DMS53 treated with DMSO at 0.1 percent for 48 hours (cell line): ENCODE measurements around the gene ERCC2.

Experiments
- DNase-seq: peaks from one replicate; lab custom pipeline; 2025; ENCODE audit not compliant: unreplicated experiment; lab: John Stamatoyannopoulos, UW

Gene ERCC2

DNA sequence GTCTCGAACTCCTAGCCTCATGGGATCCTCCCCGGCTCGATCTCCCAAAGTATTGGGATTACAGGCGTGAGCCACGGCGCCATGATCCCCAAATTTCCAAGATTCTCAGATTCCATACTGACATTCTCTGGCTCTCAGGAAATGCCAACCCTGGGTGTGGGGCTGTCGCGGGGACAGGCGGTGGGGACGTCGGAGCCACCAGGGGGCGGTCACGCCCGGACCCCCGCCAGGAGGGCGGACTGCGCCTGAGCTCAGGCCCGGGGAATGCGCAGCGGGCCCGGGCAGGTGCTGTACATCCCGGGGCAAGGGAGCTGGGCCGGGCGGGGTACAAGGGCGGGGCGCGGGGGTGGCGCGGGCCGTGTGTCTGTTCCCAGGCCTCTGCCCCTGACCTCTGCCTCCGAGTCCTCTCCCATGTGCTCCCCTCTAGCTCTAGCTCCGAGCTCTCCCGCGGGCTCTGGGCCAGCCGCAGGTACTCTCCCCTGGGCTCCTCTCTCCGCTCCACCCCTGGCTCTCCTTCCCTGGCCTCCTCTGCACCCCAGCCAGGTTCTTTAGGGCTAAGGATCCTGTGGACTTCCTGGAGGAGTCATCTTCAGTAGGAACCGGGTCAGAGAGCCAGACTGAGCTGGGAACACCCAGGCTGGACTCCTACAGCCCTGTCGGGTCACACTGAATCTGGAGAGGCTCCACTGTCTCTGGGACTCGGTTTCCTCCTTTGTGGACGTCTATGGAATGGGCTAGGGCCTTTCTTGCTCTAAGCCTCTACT lies 32.1 kb upstream of the ERCC2 start:
- no peak for DNase-seq

DNA sequence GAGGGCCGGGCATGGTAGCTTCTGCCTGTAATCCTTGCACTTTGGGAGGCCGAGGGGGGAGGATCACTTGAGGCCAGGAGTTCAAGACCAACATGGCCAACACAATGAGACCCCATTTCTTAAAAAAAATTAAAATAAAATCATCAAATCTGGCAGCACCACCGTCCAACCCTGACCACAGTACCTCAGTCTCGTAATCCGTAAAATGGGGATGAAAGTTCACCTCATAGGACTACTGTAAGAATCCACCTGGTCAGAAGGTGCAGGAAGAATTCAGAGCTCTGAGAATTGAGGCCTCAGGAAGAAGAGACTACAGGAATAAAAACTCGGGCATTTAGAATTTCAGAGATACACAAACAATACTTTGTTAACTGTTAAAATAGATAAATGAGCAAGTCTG lies 31.4 kb upstream of the ERCC2 start:
- DNase-seq: no peak

DNA sequence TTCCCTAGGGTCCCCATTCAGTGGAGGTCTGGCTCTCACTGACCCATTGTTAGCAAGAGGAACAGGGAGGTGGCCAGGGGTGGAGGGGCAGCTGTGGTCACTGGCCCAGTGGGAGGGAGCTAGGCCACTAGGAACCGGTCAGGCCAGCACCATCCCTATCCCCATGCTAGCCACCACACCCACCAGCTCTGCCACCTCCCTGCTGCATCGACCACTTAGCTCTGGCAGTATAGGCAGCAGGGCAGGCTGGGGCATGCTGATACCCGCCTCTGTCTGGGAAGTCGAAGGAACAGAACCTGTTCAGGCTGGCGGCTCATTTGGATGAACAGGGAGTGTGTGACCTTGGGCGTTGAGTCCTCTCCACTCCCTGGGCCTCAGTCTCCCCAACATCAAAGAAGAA lies 29.8 kb upstream of the ERCC2 start:
- no peak for DNase-seq

DNA sequence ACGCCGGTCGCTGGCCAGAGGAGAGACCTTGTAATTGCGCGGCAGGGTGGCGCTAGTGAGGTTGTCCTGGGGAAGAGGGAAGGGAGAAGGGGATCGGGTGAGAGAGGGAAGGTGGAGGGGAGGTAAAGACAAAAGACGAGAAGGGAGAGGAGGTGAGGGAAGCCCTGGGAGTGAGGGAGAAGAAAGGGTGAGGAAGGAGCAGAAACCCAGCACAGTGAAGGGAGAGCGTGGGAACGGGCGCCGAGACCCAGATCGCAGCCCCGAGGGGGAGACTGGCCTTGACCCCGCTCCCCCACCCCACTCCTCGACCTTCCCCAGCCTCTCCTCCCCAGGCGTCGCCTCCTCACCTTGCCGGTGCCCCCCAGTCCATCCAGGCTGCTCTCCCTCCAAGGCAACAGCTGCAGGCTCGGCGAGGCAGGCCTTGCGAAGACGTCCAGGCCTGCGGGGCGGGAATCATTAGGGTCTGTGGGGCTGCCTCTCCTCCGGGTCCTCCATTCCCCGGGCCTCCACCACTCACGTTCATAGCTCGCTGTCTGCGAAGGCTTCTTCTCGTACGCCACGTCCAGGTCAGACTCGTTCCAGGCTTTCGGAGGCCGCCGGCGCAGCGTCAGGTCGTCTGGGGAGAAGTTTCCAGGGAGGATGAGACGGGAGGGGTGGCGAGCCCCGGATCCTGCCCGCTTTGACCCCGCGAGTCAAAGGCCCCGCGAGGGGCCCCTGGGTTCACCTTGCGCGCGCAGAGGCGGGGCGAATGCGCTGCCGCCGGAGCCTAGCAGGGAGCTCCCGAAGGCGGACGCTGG lies 25.6 kb upstream of the ERCC2 start:
- DNase-seq: no peak

DNA sequence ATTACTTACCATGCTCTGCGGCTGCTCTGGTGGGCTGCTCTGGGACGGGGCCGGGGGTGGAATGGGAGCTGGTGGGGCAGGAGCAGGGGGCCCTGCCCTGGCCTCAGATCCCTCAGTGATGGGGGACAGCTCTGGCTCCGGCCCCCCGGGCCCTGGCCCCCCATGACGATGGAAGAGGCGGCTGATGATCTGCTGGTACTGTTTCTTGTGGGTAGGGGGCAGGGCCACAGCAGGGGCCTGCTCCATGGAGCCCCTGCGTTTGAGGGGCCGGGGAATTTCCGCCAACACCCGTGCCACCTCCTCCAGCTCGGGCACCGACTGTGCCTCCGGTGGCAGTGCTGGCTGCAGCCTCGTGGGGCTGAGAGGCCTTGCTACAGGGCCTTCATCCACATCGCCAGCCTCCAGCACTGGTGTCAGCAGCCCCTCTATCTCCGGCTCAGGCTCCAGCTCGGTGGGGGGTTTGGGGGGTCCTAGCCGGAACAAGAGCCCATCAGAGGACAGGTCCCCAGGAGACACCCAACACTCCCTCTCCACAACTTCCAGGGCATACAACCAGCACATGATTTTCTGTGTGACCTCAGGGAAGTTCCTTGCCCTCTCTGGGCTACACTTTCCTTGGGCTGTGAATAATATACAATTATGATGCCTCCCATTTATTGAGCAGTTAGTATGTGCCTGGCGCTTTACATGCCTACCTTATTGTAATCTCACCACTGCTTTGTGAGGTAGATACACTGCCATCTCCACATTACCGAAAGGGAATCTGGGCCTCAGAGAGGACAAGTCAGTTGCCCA lies 21.7 kb upstream of the ERCC2 start:
- no peak for DNase-seq

DNA sequence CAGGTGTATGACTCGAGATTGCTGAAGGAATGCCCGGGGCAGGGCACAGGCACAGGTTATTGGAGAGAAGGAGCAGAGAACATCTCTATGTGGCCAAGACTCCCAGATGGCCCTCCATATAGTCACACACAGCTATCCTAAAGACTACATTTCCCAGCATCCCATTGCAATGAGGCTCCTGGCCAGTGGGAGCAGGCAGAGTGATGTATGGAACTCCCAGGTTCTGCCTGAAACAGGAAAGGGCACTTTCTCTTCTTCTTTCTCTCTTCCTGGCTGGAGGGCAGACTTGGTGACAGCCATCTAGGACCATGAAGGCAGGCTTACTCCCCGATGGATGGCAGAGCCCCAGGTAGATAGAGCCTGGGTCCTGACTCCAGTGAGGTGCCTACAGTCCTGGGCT lies 21.0 kb upstream of the ERCC2 start:
- no peak for DNase-seq

DNA sequence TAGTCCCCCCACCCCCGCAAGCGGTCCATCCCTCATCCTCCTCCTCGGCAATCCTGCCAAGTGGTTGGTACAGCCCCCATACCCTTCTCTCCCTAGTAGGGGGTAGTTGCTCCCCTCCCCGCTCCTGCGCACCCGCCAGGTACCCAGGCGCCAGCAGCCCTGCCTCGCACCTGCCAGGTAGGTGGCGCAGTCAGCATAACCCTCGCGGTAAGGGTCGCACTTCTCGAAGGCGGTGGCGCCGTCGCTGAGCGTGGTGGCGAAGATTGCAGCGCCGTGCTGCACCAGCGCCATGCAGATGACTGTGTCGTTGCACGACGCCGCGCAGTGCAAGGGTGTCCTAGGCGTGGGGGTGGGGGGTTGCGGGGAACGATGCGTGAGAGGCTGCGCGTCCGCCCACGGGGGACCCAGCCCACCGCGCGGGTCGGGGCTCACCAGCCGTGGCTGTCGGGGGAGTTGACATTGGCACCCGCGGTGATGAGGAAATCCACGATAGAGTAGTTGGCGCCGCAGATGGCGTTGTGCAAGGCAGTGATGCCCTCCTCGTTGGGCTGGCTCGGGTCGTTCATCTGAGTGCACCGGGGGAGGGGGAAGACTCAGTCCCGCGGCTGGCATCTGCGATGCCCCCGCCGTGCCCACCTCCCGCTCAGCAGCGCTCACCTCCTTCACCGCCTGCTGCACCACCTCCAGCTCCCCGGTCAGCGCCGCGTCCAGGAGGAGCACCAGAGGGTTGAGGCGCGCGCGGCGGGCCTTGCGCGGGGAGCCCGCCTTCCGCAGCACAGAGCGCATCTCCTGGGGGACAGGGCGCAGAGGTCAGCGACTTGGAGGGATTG lies 15.2 kb upstream of the ERCC2 start:
- DNase-seq: no peak

DNA sequence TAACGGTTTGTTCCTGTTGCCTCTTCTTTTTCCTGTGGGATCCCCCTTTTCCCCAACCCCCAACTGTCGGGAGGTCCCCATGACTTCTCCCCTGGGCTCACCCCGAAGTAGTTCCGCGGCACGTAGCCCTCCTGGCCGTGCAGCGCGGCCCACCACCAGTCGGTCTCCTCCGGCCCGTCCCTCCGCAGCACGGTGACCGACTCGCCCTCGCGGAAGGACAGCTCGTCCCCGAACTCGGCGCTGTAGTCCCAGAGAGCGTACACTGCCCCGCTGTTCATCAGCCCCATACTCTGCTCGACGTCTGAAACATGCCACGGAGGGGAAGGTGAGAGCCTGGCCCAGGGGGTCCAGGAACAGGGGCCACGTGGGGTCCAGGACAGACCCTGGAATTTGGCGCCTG lies 12.1 kb upstream of the ERCC2 start:
- DNase-seq: no peak

DNA sequence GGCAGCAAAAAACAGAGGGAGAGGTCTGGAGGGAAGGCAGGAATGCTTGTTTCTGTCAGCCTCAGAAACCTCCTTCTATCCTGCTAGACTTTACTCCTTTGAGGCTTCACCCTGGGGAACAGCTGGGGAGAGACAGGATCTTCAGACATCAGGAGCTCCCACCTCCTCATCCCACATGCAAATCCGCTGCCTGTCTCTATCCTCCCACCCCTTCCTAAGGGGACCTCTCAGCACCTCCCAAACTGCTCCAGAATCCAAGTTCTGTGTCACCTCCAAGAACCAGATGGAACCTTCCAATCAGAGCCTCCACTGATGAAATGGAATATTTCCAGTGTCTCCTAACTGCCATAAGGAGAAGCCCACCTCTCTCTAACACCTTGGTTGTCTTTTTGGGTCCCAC lies 9.7 kb upstream of the ERCC2 start:
- DNase-seq: no peak

DNA sequence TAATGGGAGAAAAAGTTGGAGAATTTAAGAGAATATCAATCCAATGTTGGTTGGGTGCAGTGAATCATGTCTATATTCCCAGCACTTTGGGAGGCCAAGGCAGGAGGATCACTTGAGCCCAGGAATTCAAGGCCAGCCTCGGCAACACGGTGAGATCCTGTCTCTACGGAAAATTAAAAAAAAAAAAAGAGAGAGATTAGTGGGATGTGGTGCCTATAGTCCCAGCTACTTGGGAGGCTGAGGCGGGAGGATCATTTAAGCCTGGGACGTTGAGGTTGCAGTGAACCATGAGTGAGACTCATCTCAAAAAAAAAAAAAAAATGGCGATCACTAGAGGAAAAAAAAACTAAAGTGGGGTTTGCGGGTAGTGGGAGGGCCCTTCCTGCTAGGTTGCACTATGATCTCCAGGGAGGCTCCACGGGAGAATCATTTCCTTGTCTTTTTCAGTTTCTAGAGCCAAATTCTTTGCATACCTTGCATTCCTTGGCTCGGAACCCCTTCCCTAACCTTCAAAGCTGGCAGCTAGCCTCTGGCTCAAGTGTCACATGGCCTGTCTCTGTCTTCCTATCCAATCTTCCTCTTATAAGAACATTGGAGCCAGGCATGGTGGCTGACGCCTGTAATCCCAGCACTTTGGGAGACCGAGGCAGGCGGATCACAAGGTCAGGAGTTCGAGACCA lies 5.8 kb upstream of the ERCC2 start:
- no peak for DNase-seq

DNA sequence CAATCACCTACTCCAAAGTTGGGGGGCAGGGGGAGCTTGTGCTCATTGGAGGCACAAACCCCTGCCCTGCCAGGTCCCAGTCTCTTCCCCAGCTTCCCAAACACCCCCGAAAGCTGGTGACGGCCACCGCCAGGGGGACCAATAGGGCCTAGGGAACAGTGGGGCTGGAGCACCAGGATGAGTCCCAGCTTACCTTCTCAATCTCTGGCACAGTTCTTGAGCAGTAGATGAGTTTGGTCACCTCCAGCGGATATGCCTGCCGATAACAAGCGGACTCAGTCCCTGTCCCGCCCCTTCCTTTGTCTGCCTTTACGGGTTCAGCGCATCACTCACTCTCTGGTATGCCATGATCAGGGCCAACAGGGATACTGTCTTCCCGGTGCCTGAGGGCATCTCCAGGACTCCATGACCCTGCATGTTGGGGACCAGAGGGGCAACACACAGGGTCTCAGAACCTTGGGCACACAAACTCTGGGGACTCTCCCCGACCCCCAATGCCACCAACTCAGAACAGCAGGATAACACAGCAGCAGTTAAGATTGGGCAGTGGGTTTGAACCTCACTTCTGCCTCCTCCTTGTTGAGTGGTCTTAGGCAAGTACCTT lies 1.5 kb downstream of the ERCC2 start:
- no peak for DNase-seq

DNA sequence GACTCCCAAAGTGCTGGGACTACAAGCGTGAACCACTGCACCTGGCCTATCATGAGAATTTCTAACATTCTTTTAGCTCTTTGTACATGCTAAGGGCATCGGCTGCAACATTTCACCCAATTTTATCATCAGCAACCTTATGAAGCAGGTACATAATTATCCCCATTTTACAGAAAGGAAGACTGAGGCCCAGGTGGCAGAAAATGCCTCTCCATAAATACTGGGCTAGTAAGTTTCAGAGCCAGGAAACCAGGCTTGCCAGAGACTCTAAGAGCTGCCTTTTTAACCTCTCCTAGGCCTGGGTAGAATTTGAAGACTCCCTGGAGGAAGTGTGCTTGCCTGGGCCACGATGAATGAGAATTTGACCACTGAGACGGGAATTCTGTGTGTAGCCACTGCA lies 2.2 kb downstream of the ERCC2 start:
- no peak for DNase-seq

DNA sequence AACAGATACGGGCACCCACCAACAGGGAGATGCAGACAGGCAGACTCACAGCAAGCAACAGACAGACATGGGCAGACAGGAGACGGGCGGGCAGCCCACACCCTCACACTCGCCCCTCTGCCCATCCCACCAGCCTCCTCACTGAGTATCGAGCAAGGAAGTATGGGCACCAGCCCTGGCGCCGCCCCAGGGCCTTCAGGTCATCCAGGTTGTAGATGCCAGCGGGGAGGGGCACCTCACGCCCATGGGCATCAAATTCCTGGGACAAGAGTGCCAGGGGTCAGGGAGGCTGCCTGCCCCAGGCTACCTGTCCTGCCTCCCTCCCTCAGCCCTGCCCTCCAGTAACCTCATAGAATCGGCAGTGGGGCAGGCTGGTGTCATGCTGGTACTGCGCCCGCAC lies 5.7 kb downstream of the ERCC2 start:
- no peak for DNase-seq

DNA sequence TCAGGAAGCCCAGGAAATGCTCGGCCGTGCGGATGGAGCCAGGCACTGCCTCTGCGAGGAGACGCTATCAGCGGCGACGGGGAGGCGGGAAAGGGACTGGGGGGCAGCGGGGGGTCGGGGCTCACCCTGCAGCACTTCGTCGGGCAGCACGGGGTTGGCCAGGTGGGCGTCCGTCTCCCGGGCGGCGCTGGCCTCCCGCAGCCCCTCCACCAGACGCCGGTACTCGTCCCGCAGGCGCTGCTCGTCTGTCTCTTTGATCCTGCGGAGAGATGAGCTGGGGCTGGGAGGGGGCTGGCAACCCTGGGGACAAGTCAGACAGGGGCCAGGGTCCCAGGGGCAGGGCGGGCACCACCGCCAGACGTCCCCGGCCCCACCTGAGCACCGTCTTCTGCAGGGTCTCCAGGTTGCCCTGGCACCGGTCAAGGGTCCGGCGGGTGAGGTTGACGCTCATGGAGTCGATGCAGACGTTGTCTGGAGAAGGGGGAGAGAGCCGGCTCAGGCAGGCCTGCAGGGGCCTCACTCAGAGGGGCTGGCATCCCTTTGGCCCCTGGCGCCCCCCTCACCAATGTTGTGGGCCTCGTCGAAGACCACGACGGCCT lies 6.4 kb downstream of the ERCC2 start:
- DNase-seq: no peak

DNA sequence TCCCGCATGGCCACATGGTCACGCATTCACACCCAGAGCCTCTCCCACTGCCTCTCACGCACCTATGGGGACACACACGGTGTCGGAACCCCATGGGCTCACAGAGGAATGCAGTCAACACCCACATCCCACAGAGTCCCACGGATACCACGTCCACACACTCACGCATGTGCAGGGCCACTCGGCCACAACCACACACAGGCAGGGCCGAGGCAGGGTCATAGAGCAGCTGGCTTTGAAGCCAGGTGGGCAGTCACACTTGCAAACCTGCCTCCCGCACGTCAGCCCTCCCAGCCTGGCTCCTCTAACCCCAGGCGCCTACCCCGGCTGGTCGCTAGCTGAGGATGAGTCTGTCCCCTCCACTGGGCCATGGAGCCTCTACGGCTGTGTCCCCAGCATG lies 8.1 kb downstream of the ERCC2 start:
- DNase-seq: no peak

DNA sequence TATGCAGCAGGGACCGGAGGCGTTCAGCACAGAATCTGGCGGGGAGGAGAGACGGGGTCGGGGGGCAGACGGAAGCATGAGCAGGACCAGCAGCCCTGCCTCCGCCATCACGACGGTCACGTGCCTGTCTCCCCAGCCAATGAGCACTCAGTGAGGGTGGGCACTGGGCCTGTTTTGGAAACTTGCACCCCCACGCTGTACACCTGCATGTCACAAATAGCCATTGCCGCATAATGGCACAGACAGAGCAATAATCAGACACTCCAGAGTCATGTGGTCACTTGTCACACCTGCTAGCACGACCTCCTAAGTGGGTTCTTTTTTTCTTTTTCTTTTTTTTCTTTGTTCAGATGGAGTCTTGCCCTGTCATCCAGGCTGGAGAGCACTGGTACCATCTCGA lies 8.8 kb downstream of the ERCC2 start:
- DNase-seq: no peak

DNA sequence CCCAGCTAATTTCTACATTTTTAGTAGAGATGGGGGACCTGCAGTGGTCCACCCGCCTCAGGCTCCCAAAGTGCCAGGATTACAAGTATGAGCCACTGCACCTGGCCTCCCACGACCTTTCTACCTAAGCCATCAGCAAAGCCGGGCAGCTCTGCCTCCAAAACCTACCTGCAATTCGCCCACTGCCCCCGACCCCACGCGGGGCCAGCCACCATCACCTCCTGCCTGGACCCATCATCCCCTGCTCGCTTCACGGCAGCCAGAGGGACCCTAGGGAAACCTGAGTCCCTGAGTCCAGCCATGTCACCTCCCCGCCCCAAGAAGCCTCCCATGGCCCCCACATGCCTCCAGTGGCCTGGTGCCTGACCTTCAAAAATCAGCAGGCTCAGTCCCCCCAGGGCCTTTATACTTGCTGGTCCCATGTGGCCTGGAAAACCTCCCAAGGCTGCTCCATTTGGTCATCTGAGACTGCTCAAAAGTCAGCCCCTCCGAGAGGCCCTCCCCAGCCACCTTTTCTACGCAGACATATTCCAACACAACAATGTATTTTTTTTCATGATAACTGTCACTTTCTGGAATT lies 12.1 kb downstream of the ERCC2 start:
- no peak for DNase-seq

DNA sequence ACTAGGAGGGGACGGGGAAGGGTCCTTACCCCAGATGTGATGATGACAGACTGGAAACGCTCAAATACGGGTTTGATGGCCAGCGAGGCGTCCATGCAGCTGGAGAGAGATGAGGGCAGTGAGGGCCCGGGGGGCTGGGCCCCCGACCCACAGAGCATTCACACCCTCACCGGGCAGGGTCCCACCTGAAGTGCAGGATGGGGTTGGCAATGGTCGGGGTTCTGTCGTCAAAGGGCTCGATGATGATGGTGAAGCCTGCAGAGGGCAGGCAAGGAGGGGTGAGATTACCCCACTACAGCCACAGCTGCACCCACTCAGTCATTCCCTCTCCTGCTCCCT lies 13.0 kb downstream of the ERCC2 start:
- DNase-seq: no peak

DNA sequence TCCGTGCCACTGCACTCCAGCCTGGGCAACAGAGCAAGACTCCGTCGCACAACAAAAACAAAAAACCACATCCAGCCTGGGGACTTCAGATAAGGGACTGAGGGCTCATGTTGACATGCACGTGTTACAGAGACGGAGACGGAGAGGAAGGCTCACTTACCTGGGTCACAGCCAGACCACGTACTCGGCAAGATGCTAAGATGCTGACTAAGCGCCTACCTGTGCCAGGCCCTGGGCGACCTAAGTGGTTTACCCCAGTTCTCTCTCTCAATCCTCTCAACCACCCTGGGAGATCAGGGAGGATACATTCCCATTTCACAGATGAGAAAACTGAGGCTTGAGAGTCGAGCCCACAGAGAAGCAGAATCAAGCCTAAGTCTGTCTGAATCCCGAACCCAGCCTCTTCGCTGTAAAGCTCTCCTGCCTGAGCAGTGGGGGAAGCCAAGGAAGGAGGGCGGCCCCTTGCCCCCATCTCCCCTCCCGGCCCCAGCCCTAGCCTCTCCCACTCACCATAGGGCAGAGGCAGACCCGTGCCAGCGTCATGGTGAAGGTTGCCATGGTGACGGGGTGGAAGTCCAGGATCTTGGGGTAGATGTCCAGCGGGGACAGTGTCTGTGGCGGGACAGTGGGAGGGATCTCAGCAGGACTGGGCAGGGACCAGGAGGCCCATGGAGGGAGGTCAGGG lies 13.5 kb downstream of the ERCC2 start:
- DNase-seq: no peak
